Occipital lobe (tissue), 2 donors: ENCODE data around the gene ZDHHC14. TPM values are rescaled to one million over a fixed set of nuclear protein-coding genes. Genes with fewer than 3 reads are reported as not detected.
"Not testable (repeated sequence)": the region's sequence is repeated elsewhere in the genome, so short reads cannot be mapped to it uniquely, and the experiment has no call there.

Source experiments
- DNase-seq: peaks from one replicate; lab custom pipeline; 2025; lab: John Stamatoyannopoulos, UW
- total RNA-seq: library from RNA; depleted of rRNA; stranded (reverse); fragments of >200 nt; gene quantifications from one replicate; pipeline ENCODE4 v1.2.3, GENCODE V29; 2014

The ZDHHC14 gene
- total RNA-seq, 1 donor from 2014 or later: 14.3 TPM

DNA sequence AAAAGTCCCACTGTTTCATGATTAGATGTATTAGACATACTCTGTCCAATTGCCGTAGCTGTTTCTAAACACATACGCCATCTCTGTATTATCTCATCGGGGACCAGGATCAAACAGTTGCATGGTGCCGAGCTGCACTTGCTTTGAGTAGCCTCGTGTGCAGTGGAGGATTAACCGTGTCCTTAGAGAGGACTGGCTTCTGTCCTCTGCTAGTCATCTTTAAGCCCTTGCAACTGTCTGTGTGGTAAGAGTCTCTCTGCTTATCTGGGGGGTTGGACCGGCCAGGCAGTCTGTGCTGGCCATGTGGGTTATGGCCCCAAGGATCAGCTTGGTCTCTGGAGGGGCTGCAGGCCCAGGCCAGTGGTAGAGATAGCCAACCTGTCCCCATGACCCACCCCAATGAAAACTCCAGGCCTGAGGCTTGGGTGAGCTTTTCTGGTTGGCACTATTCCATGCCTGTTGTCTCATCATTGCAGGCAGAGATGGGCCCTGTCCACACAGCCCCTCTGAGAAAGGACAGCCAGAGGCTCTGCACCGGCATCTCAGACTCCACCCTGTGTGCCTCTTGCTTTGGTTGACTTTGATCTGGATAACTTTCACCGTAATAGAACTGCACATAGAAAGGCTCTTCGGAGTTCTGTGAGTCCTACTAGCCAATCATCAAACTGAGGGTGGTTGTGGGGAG is 304.7 kb downstream of the ZDHHC14 start:
- no peak for DNase-seq

DNA sequence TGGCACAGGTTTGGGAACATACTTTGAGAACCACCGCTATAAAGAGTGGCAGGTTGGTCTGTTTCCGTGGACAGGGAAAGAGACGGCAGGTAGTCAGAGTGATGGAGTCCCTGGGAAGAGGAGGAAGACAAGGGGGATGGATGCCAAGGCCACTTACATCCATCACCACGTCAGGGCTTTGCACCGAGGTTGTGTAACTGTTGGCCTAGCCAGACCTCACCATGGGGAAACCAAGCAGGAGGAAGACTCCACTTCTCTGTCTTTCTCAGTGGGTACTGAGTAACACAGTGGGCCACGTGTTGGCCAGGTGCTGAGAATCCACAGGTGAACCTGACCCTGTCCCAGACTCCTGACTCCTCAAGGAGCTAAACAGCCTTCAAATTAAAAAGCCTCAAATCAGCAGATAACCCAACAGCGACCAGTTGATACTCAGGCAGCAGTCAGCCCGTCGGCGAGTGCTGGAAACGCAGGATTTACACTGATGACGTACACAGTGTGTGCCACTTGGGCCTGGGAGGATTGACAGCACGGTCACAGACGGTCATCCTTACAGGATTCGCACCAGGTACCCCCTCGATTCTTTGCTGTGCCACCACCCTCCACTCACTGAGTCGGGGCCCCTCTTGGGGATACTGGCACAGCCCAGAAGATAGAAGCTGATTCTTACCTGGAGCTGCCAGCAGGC is 307.4 kb downstream of the ZDHHC14 start:
- DNase-seq: no peak

DNA sequence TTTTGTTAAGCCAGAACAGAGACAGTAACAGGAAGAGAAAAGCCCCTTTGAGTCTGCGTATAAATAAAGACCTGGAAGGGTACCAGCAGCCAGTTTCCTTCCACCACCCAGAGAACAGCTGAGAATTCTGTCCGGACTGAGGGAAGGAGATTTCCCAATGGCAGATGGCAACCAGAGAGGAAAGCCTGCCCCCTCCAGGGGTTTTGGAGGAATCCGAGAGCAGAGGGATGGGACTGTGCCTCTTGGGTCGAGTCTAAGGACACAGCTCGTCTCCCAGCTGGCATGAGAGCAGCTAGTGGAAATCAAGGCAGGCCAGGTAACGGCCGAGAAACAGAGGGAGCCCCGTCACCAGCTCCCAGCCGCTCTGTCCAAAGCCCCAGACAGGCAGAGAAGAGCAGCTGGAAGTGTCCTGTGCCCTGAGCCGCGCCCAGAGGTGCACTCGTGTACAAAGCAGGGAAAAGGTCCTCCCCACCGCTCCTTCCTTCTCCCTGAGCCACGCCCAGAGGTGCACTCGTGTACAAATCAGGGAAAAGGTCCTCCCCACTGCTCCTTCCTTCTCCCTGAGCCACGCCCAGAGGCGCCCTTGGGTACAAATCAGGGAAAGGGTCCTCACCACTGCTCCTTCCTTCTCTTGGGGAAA is 308.1 kb downstream of the ZDHHC14 start:
- no peak for DNase-seq

DNA sequence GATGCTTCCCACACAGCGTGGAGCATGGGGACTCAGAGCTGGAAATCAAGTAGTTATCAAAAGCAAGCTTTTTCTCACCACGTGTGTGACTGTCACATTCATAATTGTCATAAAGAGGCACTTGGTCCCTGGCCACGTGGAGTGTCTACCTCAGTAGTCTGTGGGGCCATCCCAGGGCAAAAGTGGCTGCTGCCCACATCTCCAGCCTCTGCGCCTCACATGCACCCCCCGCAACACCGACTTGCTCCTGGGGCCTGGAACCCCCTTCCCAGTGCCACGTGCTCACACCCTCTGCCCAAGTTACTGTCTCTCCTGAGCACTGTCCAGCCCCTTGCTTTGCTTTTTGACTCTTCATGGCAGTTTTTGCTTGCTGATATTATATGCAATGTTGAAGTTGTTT is 308.9 kb downstream of the ZDHHC14 start:
- DNase-seq: no peak

DNA sequence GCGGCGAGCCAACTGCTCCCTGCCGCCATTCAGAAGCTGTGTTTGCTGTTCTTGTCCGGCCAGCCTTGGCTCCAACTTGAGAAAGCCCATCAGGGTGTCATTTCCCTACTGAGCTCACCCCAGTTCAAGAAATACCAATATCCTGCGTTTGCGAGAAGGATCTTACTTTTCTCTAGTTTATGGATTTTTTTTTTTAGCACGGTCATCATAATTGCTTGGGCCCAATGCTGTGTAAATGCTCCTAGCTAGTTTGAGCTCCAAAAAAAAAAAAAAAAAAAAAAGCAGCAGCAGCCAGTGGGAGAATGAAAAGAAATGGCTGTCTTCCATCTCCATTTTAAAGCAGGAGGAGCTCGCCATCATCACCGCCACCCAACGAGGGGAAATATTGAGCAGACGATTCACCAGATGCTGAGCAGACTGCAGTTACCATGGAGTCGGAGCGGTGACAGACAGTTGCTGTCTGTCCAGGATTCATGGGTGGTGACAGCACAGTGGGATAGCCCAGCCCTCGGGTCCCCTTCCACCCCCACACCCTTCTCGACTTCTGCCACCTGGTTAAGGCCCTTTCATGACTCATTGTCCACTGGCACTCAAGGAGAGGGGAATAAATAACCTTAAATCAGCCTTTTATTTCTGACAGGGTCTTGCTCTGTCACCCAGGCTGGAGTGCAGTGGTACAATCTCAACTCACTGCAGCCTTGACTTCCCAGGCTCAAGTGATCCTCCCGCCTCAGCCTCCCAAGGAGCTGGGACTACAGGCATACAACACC is 309.6 kb downstream of the ZDHHC14 start:
- DNase-seq: no peak

DNA sequence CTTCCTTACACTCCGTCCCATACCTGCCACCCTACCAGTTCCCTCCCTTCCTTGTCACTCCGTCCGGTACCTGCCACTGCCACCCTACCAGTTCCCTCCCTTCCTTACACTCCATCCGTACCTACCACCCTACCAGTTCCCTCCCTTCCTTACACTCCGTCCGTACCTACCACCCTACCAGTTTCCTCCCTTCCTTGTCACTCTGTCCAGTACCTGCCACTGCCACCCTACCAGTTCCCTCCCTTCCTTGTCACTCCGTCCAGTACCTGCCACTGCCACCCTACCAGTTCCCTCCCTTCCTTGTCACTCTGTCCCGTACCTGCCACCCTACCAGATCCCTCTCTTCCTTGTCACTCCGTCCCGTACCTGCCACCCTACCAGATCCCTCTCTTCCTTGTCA is 310.6 kb downstream of the ZDHHC14 start:
- not testable (repeated sequence) for DNase-seq

DNA sequence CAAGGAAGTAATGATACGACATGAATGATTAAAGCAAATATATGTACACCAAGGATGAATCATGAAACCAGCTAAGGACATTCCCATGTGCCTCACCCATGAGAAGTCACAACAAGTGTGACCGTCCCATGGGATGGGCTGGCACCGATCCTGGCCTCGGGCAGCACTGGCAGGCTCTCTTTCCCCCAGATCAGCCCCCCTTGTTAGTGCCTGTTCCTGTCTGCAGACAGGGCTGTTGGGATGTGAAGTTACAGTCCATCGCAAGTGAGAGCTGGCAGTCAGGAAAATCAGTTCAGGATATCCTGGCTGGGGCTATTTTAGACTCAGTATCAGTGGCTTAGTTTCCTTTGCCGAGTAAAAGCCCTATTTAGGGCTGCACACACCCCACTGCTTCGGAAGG is 312.9 kb downstream of the ZDHHC14 start:
- no peak for DNase-seq

DNA sequence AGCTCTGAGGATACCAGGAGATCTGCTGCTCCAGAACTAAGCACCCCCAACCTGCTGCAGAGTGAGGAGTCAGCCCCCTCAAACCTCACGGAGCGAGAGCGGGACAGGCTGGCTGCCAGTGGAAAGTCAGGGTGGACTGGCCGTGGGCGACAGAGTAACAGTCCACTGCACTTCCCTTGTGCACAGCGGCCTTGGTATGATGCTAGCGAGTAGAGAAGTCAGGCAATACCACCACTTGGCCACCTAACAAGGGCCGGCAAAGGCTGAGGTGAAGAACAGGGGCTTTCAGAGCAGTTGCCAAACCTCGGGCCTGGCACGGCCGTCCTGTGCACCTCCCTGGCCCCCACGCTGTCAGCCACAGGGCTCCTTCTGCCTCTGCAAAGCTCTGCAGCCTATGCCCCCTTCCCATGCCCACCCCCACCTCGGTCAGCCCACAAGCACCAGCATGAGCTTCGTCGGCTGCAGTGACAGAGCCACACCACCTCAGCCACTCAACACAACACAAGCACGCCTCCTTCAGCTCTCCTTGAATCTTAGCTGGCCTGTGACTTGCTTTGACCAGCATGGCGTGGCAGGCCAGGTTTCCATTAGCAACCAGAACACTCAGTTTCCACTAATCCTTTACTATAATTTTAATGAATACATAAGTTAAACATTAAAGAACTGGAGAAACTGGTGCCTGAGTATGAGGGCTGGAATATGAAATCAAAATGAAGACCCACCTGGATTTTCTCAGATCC is 314.5 kb downstream of the ZDHHC14 start:
- no peak for DNase-seq

DNA sequence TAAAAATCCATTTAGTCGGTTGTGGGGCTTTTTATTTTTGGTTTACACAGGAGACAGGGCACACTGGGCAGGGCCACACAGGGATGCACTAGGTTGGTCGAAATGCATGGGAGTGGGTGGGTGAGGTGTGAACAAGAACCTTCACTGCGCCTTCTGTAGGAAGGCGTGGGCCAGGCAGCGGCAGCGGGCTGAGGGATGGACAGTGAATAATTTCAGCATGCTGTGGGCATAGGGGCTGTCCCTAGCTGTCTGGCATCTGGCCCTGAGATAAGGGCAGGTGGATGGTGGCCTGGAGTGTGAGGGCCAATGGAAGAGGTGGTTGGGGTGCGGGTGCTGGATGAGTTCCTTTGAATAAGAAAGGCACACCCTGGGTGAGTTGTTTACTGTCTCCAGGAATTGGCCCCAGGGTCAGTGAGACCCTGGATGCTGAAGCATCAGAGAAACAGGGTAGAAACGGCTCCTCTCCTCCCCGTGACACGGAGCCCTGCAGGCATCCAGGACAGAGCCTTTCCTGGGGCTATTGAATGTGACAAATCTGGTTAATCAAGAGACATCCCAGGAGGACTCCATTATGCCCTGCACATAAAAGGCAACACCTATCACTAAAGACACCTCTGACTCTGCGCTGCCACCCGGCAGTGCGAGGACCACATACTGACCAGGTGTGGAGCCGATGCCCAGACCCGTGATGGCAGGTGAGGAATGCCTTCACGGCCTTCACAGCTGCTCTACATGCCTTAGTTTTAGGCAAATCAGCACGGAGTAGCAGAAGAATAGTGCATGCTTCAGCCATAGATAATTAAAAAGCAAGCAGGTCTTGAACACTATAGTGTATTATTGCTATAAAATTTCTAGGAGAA is 319.0 kb downstream of the ZDHHC14 start:
- no peak for DNase-seq

DNA sequence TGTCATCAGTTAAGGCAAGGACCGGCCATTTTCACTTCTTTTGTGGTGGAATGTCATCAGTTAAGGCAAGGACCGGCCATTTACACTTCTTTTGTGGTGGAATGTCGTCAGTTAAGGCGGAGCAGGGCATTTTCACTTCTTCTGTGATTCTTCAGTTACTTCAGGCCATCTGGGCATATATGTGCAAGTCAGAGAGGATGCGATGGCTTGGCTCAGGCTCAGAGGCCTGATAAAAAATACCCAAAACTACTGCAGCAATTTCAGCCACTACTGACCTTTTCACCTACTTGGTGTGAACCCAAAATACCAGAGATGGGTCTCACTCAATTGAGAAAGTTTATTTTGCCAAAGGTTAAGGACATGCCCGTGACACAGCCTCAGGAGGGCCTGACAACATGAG is 325.4 kb downstream of the ZDHHC14 start:
- DNase-seq: not testable (repeated sequence)

DNA sequence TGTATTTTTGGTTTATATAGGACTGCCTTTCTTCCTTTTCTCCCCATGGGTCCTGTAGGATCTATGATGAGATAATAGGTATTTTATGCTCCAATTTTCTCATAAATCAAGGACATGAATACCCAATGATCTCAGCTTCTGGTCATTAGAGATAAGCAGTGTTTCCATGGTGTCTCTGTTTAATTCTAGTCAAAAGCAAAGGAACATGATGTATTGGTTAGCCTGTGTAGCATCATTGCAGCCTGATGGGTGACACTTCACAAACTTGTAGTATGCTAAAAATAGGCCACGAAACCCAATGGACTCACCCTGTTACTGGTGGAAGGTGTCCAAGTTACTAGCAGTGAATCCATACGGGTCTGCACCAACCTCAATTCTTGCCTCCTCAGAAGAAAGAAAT is 325.9 kb downstream of the ZDHHC14 start:
- DNase-seq: no peak

DNA sequence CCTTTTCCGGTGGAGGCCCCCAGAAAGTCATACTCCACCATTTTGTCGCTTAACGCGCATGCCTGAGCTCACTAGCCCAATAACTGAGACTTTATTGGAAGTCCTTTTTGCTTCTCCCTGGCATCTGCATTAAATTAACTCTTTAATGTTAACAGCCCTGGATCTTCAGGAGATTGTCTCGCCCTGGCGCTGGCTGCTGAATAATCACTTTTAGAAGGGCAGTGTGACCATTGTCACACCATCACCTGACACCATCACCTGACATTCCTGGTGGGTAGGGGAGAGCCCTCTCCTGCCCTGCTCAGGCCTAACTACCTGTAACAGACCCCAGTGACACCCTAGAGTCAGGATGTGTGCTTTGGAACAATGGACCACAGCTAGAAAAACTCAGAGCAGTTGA is 326.6 kb downstream of the ZDHHC14 start:
- DNase-seq: no peak

DNA sequence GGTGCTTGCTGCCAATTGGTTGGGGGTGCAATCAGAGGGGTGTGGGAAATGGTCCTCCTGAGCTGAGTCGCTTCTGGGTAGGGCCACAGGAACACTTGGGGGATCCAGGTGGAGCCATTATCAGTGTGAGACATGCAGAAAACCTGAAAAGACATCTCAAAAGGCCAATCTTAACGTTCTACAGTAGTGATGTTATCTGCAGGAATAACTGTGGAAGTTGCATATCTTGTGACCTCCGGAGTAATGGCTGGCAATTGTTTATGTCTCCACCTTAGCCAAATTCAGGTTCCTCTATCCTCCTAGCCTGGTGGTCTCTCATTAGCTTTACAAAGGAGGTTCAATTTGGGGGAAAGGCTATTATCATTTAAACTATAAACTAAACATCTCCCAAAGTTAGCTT is 327.2 kb downstream of the ZDHHC14 start:
- no peak for DNase-seq

DNA sequence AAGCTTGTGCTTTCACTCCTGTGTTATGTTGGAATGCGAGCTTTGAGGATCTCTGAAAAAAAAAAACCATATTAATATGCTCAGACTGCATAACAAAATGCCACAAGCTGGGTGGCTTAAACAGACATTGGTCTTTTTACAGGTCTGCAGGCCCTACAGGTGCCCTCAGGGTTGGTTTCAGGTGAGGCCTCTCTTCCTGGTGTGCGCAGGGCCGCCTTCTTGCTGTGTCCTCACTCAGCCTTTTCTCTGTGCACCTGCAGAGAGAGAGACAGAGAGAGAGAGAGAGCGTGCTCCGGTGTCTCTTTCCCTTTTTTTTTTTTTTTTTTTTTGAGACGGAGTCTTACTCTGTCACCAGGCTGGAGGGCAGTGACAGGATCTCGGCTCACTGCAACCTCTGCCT is 327.9 kb downstream of the ZDHHC14 start:
- no peak for DNase-seq

DNA sequence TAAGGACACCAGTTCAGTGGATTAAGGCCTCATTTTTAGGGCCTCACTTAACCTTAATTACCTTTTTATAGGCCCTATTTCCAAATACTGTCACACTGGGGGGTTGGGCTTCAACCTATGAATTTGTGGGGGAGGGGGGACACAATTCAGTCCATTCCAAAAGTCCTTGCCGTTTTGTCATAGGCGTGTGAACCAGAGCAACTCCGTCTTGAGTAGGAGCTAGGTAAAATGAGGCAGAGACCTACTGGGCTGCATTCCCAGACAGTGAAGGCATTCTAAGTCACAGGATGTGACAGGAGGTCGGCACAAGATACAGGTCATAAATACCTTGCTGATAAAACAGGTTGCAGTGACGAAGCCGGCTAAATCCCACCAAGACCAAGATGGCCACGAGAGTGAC is 328.6 kb downstream of the ZDHHC14 start:
- DNase-seq: no peak

DNA sequence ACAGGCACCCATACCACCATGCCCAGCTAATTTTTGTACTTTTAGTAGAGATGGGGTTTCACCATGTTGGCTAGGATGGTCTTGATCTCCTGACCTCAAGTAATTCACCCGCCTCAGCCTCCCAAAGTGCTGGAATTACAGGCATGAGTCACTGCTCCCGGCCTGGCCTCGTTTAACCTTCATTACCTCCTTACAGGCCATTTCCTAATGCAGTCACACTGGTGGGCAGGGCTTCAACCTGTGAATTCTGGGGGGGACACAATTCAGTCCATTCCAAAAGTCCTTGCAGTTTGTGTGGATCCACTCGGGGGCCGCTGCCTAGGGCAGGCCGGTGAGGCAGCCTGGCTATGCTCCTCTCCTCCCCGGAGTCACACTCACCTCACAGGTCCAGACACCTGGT is 329.6 kb downstream of the ZDHHC14 start:
- no peak for DNase-seq

DNA sequence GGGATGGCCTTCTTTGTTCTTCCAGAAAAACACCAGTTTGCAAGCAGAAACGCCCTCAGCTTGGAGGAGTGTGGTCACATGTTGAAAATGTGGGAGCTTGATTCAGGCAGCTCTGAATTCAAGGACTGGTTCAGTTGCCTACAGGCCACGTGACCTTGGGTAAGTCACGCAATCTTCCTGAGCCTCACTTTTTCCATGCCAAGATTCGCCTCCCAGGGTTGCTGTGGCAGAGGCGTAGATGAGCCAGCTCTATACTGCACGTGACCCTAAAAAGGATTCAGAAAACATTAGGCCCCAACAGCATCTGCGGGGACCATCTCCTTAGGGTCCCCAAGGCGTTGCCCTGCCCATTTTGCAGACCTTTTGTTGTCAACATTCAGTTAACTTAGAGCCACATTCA is 330.1 kb downstream of the ZDHHC14 start:
- DNase-seq: no peak

DNA sequence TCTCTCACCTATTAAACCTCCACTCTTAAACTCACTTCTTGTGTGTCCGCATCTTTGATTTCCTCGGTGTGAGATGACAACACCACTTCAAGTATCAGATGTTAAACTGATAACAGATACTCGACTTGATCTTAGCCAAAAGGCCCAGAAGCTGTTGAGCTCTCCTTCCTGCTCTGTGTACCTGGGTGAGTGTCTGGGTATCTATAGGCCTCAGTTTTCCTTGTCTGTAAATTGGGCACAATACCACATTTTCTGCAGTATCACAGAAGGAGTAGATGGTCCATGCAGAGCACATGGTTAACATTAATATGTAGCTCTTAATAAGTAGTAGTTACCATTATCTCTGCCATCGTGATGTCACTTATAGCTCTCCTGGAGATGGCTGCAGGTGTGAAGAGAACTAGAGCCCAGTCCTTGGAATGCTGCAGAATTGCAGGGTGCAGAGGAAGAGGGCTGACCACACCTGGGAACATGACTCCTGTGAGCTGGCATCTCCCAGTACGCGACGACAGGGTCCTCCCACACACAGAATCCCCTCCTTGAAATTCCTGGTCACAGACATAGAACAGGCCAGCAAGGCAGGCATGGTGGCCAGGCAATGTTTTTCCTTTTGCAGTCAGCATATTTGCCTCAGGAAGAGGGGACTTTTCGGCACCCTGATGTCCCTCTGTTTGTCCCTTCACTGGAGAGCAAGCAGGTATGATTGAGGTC is 331.8 kb downstream of the ZDHHC14 start:
- DNase-seq: no peak

DNA sequence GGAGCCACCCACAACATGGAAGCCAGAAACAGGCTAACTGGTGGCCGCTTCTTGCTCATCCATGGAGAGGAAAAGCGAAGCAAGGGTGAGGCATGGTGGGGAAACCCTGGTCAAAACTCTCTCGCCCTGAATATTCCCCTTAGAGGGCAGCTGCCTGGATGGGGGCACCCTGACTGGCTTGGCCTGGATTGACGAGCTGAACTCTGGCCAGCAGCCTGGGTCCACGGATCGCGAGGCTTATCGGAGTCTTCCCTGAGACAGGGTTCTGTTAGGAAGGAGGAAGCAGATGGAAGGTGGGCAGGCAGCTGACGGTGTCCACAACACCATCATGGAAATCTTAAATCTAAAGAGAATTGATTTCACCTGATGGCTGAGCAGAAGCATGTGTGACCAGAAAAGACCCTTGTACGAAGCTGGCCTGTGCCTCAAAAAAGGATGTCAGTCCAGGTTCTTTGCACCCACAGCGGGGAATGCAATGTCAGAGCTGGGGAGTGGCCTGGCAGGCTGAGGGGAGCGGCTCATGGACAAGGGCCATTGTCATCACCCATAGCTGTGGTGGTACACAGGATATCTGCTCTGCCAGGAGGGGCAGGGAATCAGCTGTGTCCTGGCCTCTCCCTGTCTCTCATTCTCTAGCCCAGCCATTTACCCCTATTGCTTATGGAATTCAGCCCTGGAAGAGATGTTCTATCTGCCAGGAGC is 332.6 kb downstream of the ZDHHC14 start:
- DNase-seq: no peak
